ENCODE data around the gene KLHL30. TPM values are rescaled to one million over a fixed set of nuclear protein-coding genes. Genes with fewer than 3 reads are reported as not detected.

KLHL30 gene
- total RNA-seq, 1 experiment from 2014 or later, result not detected

GRCh38 chr2:238187618-238188548, 49.4 kb downstream of the KLHL30 start:
- DNase-seq (ENCODE audit: low read depth), result no peak

DNA sequence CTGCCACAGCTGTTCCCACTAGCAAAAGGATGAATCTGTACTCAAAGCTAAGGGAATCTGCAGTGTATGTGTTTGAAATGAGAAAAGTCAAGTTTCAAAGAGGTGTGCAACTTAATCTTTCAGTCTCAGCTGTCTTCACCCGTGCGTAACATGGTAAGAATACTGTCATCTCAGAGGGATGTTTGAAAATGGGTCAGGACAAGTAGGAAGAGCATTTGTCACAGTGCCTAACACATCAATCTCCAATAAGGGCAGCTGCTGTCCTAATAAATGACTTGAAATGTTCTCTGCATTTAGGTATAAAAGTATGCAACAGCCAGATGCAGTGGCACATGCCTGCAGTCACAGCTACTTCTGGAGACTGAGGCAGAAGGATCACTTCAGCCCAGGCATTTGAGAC, 52.0 kb downstream of the KLHL30 start:
- DNase-seq (ENCODE audit: low read depth), result no peak

Other genes starting within 250 kb of the KLHL30 start
- gene UBE2F, start 171.7 kb upstream of the KLHL30 start, total RNA-seq (2014; rRNA removed; shearing (Covaris generic)), result 86.9 and 99.0 TPM in 2 replicates
- 8.7 and 10.5 TPM in 2 replicates for gene SCLY, start 77.7 kb upstream of the KLHL30 start, total RNA-seq (2014; rRNA removed; shearing (Covaris generic))
- not detected in 2 replicates for gene ESPNL, start 38.3 kb upstream of the KLHL30 start, total RNA-seq (2014; rRNA removed; shearing (Covaris generic))
- 1.6 and 5.2 TPM in 2 replicates for gene ERFE, start 20.3 kb downstream of the KLHL30 start, total RNA-seq (2014; rRNA removed; shearing (Covaris generic))
- gene ILKAP, start 65.0 kb downstream of the KLHL30 start, total RNA-seq (2014; rRNA removed; shearing (Covaris generic)), result 8.8 and 19.5 TPM in 2 replicates
- 1.5 and 5.3 TPM in 2 replicates for gene HES6, start 101.4 kb downstream of the KLHL30 start, total RNA-seq (2014; rRNA removed; shearing (Covaris generic))
- gene PER2, start 149.9 kb downstream of the KLHL30 start, total RNA-seq (2014; rRNA removed; shearing (Covaris generic)), result 1.4 and 3.7 TPM in 2 replicates
- gene TRAF3IP1, start 181.8 kb downstream of the KLHL30 start, total RNA-seq (2014; rRNA removed; shearing (Covaris generic)), result 3.2 and 12.7 TPM in 2 replicates

All from M059J (cell line).